Cardiac muscle cell (in vitro differentiated cells and primary cell): Measurements from ENCODE around the gene UBA5. TPM values are rescaled to one million over a fixed set of nuclear protein-coding genes. Genes with fewer than 3 reads are reported as not detected.

Experiments used
- DNase-seq, 2 donors: peaks; one replicate each; pipeline versions ENCODE4 v3.0.0 to v3.0.0-alpha.2; 2010 to 2017; ENCODE audit warnings: low read depth in 1 of 2, low spot score in 1 of 2
- H3K27ac ChIP-seq: fragments of 200-600 bp; sonication (generic); 2 replicates; pipeline ENCODE4 v1.5.1; 2016
- H3K27me3 ChIP-seq: fragments of 200-600 bp; sonication (generic); 2 replicates; pipeline ENCODE4 v1.6.0; 2016; ENCODE audit warnings: control low read depth
- H3K36me3 ChIP-seq: fragments of 200-600 bp; sonication (generic); 2 replicates; pipeline ENCODE4 v1.5.1; 2016; ENCODE audit warnings: control low read depth
- H3K4me1 ChIP-seq: fragments of 200-600 bp; sonication (generic); 2 replicates; pipeline ENCODE4 v1.8.1; 2017; ENCODE audit warnings: low read depth, mild to moderate bottlenecking, mixed run types
- H3K4me3 ChIP-seq: fragments of 200-600 bp; sonication (generic); 2 replicates; pipeline ENCODE4 v1.5.1; 2016; ENCODE audit warnings: mild to moderate bottlenecking
- H3K9me3 ChIP-seq: fragments of 200-600 bp; sonication (generic); 2 replicates; pipeline ENCODE4 v1.5.1; 2017; ENCODE audit warnings: low read depth, mild to moderate bottlenecking, control low read depth
- CTCF ChIP-seq: IDR thresholded peaks from 2 replicates; pipeline ENCODE4 v1.5.1; 2012; ENCODE audit warnings: low read depth, mild to moderate bottlenecking, low read length
- polyA plus RNA-seq: library from polyadenylated mRNA; unstranded; fragments of >200 nt; fragmentation: Nextera tagmentation; extraction: Ambion mirVana; gene quantifications from 2 replicates; pipeline ENCODE4 v1.2.1, GENCODE V29; 2016
- total RNA-seq: library from RNA; depleted of rRNA; stranded (reverse); fragments of >200 nt; gene quantifications from 2 replicates; pipeline ENCODE4 v1.2.3, GENCODE V29; 2016

Gene UBA5
- total and polyA plus RNA-seq, 2 experiments from 2014 or later = 38.3 to 107 TPM

GRCh38 chr3:132720228-132720627 lies 60.1 kb downstream of the UBA5 start:
- Histone ChIP-seq H3K4me3 (no peak overlapping the region), H3K27ac (no peak overlapping the region), H3K27me3 (no peaks in the 10 kb centered on the region), H3K9me3 (no peaks in the 10 kb centered on the region), H3K36me3 (peaks cover 25% of the 10 kb centered on the region), H3K4me1 (peaks cover 6% of the 10 kb centered on the region)
- TF ChIP-seq CTCF = no peak
- DNase-seq = no peak

GRCh38 chr3:132721479-132722164 lies 61.5 kb downstream of the UBA5 start:
- no peaks in the 10 kb centered on the region for H3K9me3 ChIP-seq
- H3K4me3 ChIP-seq = peak overlapping the region; percentile 92
- no peaks in the 10 kb centered on the region for H3K27me3 ChIP-seq
- peak; percentile 24 for TF ChIP-seq CTCF
- peaks cover 16% of the 10 kb centered on the region for H3K36me3 ChIP-seq
- peak overlapping the region; percentile 97 for H3K27ac ChIP-seq
- DNase-seq = peak; percentile 77 to 85
- peaks cover 6% of the 10 kb centered on the region for H3K4me1 ChIP-seq

- Histone ChIP-seq H3K27me3 (no peaks in the 10 kb centered on the region), H3K27ac (peak within 1 kb of the TSS; percentile 97), H3K36me3 (peaks cover 12% of the 10 kb centered on the region), H3K4me3 (peak within 1 kb of the TSS; percentile 92), H3K9me3 (no peaks in the 10 kb centered on the region), H3K4me1 (peaks cover 6% of the 10 kb centered on the region)
- TF ChIP-seq CTCF = no peak
- peak; percentile 97 to 99 for DNase-seq
Measured at GRCh38 chr3:132722165-132723023, 62.3 kb downstream of the UBA5 start, which contains the start of gene NPHP3. Gene NPHP3, minus strand, starts transcription at chr3:132722409. Its CDS starts 54 bp downstream, at chr3:132722355.

GRCh38 chr3:132723024-132723950 lies 63.2 kb downstream of the UBA5 start:
- peak overlapping the region; percentile 90 for H3K27ac ChIP-seq
- peak overlapping the region; percentile 45 for H3K4me3 ChIP-seq
- no peaks in the 10 kb centered on the region for H3K9me3 ChIP-seq
- no peak for DNase-seq
- H3K36me3 ChIP-seq = peaks cover 8% of the 10 kb centered on the region
- H3K4me1 ChIP-seq = peaks cover 6% of the 10 kb centered on the region
- no peak for TF ChIP-seq CTCF
- no peaks in the 10 kb centered on the region for H3K27me3 ChIP-seq

- DNase-seq = peak; percentile 32 to 48
- Histone ChIP-seq H3K4me3 (no peak overlapping the region), H3K36me3 (no peaks in the 10 kb centered on the region), H3K4me1 (peaks cover 3% of the 10 kb centered on the region), H3K27me3 (no peaks in the 10 kb centered on the region), H3K27ac (no peak overlapping the region), H3K9me3 (no peaks in the 10 kb centered on the region)
- TF ChIP-seq CTCF = peak; percentile 61
Measured at GRCh38 chr3:132726341-132726823, 66.3 kb downstream of the UBA5 start.
